ENCODE data around the gene ADAP1. TPM values are rescaled to one million over a fixed set of nuclear protein-coding genes. Genes with fewer than 3 reads are reported as not detected.

The ADAP1 gene
- total and polyA plus RNA-seq, 2 of the 13 experiments (the other 11 are each of a cell fraction or from before 2014, with no cell fraction given), result 10.5 to 24.6 TPM

DNA sequence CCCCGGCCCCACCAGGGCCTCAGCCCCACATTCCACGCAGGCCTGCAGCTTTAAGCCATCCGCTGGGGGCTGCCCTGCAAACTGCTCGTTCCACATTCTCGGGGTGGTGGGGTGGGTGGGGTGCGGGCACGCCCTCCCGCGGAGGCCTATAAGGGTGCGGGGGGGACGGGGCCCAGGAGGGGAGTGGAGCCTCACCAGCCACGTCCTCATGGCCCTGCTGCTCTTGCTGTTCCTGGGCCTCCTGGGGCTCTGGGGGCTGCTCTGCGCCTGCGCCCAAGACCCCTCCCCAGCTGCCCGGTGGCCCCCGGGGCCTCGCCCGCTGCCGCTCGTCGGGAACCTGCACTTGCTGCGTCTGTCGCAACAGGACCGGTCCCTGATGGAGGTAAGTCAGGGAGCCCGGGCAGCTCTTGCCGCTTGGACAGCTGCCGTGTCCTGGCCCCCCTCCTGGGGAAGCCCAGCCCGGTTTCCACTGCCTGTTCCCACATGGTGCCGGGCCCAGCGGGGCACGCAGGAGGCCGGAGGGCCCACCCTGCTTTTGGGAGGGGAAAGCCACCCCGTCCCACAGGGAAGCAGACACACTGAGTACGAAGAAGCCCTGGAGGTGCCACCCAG lies 28.6 kb upstream of the ADAP1 start, which contains the start of gene CYP2W1 (continued):
- TF ChIP-seq RFX5 (IDR thresholded peaks at IDR 0.05; ENCODE audit: low read depth, low read length), result no peak
- peak; percentile 61 for TF ChIP-seq ZNF883 (CRISPR knock-in tag; IDR thresholded peaks at IDR 0.05; ENCODE audit: not compliant biosample characterization)
- TF ChIP-seq TMF1 (CRISPR knock-in tag; IDR thresholded peaks at IDR 0.05; ENCODE audit: low read depth), result 0 out of 2 replicates have a peak, but pooled peaks have one; percentile 68
- TF ChIP-seq ZNF546 (CRISPR knock-in tag; conservative IDR thresholded peaks at IDR 0.05), result peak; percentile 51; the same call in 1 of the 2 replicates
- TF ChIP-seq LCORL (IDR thresholded peaks at IDR 0.05), result no peak
- TF ChIP-seq LCORL (CRISPR knock-in tag; IDR thresholded peaks at IDR 0.05), result peak; percentile 48
- TF ChIP-seq ZNF430 (CRISPR knock-in tag; IDR thresholded peaks at IDR 0.05), result peak; percentile 83; the same call in 1 of the 2 replicates
- no peak for TF ChIP-seq RFXANK (CRISPR knock-in tag; IDR thresholded peaks at IDR 0.05)
- TF ChIP-seq, protein P1, sequence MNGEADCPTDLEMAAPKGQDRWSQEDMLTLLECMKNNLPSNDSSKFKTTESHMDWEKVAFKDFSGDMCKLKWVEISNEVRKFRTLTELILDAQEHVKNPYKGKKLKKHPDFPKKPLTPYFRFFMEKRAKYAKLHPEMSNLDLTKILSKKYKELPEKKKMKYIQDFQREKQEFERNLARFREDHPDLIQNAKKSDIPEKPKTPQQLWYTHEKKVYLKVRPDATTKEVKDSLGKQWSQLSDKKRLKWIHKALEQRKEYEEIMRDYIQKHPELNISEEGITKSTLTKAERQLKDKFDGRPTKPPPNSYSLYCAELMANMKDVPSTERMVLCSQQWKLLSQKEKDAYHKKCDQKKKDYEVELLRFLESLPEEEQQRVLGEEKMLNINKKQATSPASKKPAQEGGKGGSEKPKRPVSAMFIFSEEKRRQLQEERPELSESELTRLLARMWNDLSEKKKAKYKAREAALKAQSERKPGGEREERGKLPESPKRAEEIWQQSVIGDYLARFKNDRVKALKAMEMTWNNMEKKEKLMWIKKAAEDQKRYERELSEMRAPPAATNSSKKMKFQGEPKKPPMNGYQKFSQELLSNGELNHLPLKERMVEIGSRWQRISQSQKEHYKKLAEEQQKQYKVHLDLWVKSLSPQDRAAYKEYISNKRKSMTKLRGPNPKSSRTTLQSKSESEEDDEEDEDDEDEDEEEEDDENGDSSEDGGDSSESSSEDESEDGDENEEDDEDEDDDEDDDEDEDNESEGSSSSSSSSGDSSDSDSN (CRISPR knock-in tag; IDR thresholded peaks at IDR 0.05), result peak; percentile 14
- TF ChIP-seq, protein P2, sequence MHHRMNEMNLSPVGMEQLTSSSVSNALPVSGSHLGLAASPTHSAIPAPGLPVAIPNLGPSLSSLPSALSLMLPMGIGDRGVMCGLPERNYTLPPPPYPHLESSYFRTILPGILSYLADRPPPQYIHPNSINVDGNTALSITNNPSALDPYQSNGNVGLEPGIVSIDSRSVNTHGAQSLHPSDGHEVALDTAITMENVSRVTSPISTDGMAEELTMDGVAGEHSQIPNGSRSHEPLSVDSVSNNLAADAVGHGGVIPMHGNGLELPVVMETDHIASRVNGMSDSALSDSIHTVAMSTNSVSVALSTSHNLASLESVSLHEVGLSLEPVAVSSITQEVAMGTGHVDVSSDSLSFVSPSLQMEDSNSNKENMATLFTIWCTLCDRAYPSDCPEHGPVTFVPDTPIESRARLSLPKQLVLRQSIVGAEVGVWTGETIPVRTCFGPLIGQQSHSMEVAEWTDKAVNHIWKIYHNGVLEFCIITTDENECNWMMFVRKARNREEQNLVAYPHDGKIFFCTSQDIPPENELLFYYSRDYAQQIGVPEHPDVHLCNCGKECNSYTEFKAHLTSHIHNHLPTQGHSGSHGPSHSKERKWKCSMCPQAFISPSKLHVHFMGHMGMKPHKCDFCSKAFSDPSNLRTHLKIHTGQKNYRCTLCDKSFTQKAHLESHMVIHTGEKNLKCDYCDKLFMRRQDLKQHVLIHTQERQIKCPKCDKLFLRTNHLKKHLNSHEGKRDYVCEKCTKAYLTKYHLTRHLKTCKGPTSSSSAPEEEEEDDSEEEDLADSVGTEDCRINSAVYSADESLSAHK (CRISPR knock-in tag; IDR thresholded peaks at IDR 0.05; ENCODE audit: borderline replicate concordance), result no peak
- no peak for TF ChIP-seq ZBTB3 (CRISPR knock-in tag; IDR thresholded peaks at IDR 0.05; ENCODE audit: borderline replicate concordance, low read depth)
- TF ChIP-seq ZNF629 (CRISPR knock-in tag; conservative IDR thresholded peaks at IDR 0.05), result no peak
- TF ChIP-seq ZNF24 (IDR thresholded peaks at IDR 0.05), result no peak
- TF ChIP-seq ZFP36 (IDR thresholded peaks at IDR 0.05; ENCODE audit: borderline replicate concordance, low read depth, low read length, partially characterized antibody), result no peak
- TF ChIP-seq ZNF703 (CRISPR knock-in tag; IDR thresholded peaks at IDR 0.05; ENCODE audit: borderline replicate concordance), result 0 out of 2 replicates have a peak, but pooled peaks have one; percentile 43
- TF ChIP-seq TARDBP (CRISPR knock-in tag; IDR thresholded peaks at IDR 0.05), result peak; percentile 72
- TF ChIP-seq, protein P3, sequence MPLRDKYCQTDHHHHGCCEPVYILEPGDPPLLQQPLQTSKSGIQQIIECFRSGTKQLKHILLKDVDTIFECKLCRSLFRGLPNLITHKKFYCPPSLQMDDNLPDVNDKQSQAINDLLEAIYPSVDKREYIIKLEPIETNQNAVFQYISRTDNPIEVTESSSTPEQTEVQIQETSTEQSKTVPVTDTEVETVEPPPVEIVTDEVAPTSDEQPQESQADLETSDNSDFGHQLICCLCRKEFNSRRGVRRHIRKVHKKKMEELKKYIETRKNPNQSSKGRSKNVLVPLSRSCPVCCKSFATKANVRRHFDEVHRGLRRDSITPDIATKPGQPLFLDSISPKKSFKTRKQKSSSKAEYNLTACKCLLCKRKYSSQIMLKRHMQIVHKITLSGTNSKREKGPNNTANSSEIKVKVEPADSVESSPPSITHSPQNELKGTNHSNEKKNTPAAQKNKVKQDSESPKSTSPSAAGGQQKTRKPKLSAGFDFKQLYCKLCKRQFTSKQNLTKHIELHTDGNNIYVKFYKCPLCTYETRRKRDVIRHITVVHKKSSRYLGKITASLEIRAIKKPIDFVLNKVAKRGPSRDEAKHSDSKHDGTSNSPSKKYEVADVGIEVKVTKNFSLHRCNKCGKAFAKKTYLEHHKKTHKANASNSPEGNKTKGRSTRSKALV (CRISPR knock-in tag; IDR thresholded peaks at IDR 0.05), result 0 out of 2 replicates have a peak, but pooled peaks have one; percentile 27
- TF ChIP-seq ZFP82 (CRISPR knock-in tag; IDR thresholded peaks at IDR 0.05; ENCODE audit: borderline replicate concordance), result no peak; the same call in 1 of the 2 replicates
- TF ChIP-seq, protein P4, sequence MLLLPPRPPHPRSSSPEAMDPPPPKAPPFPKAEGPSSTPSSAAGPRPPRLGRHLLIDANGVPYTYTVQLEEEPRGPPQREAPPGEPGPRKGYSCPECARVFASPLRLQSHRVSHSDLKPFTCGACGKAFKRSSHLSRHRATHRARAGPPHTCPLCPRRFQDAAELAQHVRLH (CRISPR knock-in tag; IDR thresholded peaks at IDR 0.05; ENCODE audit: borderline replicate concordance, low read depth), result no peak; the same call in 1 of the 2 replicates
- TF ChIP-seq GATAD2A (CRISPR knock-in tag; IDR thresholded peaks at IDR 0.05), result peak; percentile 43; the same call in 1 of the 2 replicates
- peak; percentile 26; the same call in 1 of the 2 replicates for TF ChIP-seq TBX2 (CRISPR knock-in tag; IDR thresholded peaks at IDR 0.05; ENCODE audit: borderline replicate concordance)
- no peak for TF ChIP-seq DPF2 (CRISPR knock-in tag; IDR thresholded peaks at IDR 0.05; ENCODE audit: borderline replicate concordance, low read depth)
- TF ChIP-seq, protein P5, sequence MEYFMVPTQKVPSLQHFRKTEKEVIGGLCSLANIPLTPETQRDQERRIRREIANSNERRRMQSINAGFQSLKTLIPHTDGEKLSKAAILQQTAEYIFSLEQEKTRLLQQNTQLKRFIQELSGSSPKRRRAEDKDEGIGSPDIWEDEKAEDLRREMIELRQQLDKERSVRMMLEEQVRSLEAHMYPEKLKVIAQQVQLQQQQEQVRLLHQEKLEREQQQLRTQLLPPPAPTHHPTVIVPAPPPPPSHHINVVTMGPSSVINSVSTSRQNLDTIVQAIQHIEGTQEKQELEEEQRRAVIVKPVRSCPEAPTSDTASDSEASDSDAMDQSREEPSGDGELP (IDR thresholded peaks at IDR 0.05; ENCODE audit: borderline replicate concordance, low read depth), result peak; percentile 42; the same call in 1 of the 2 replicates
